VCaP (cell line): ENCODE measurements around the gene TYRP1.

Source experiments
- H3K27ac ChIP-seq: fragments of 450-650 bp; 2 replicates; pipeline ENCODE4 v1.5.1; 2017
- CTCF ChIP-seq: fragments of 450-650 bp; conservative IDR thresholded peaks from 2 replicates; pipeline ENCODE4 v1.5.1; 2017; ENCODE audit warnings: mild to moderate bottlenecking, moderate library complexity

The TYRP1 gene

DNA sequence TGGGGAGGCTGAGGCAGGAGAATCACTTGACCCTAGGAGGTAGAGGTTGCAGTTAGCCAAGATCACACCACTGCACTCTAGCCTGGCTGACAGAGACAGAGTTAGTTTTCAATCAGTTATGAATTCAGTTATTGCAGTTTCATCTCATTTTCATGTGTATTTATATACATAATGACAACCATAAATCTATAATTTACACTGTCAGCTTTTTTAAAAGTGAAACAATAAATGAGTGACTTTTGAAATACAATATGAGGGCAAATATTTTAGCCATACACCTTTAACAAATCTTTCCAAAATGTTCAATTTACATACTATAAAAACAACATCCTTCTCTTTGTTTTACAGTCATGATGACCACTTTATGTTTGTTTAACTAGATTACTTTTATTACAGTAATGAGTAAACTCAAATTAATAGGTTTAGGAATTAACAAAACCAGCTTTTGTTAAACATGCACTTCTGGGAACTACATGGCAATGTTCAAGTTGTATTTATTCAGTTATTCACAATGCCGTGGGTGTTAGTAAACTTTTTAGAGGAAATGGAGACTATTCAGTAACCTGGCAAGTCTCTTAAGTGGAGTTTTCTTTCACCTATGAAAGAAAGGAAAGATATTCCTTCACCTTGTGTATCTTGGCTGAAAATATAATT is 12.7 kb downstream of the TYRP1 start:
- peak overlapping the region; percentile 51 for H3K27ac ChIP-seq
- TF ChIP-seq CTCF, result no peak

GRCh38 chr9:12708562-12709298 is 15.5 kb downstream of the TYRP1 start:
- no peak overlapping the region for H3K27ac ChIP-seq
- no peak for TF ChIP-seq CTCF

- no peak for TF ChIP-seq CTCF
- no peak overlapping the region for H3K27ac ChIP-seq
These were observed 19.3 kb downstream of the TYRP1 start for GRCh38 chr9:12712532-12712931.

DNA sequence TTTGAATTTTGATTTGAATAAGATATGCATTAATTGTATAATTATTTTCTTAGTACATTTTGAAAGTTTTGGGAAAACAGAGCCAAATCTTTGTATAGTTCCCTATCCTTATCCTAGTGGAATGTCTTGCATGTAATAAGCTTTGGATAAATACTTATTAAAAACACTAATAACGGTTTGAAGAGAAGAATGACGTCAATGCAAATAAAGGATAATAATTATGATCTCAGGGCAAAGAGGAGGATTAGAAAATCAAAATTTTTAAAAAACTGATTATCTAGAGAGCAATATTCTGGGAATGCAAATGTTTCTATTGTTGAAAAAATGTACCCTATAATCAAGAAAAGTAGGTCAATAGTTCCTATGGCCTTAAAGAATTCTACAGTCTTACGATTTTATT is 22.1 kb downstream of the TYRP1 start:
- H3K27ac ChIP-seq, result no peak overlapping the region
- no peak for TF ChIP-seq CTCF

- no peak overlapping the region for H3K27ac ChIP-seq
- peak; percentile 68 for TF ChIP-seq CTCF
These were observed 23.8 kb downstream of the TYRP1 start for GRCh38 chr9:12716823-12717600.

- TF ChIP-seq CTCF, result no peak
- no peak overlapping the region for H3K27ac ChIP-seq
These were observed 24.7 kb downstream of the TYRP1 start for GRCh38 chr9:12717907-12718306.

DNA sequence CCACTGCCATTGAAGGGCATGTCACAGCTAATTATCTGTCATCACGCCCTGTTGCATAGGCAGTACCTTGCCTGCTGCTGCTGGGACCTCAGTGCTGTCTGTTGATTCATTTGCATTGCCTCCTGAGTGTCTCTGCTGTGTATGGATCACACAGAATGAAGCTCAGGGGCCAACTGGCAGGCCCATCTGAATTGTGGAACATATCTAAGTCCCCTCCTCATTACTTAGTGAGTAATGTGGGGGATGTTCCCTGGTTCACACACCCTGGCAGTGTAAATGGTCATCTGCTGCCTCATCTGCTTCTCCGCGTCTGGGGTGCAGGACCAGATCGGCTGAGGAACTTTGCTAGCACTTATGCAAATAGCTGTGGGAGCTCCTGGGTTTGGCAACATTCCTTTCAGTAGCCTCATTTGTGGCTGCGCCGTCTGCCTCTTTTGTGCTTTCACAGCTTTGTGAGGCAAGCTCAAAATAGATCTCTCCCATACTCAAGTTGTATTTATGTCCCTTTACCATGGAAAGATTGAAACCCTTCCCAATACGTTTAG is 25.4 kb downstream of the TYRP1 start:
- no peak for TF ChIP-seq CTCF
- H3K27ac ChIP-seq, result no peak overlapping the region
